Esophagus muscularis mucosa (tissue), 4 donors: Measurements from ENCODE around the gene STMN3. TPM values are rescaled to one million over a fixed set of nuclear protein-coding genes. Genes with fewer than 3 reads are reported as not detected.
A peak's percentile ranks its signal among the peaks of the same experiment; 100 is the strongest.

ENCODE experiments used
- DNase-seq: peaks from one replicate; pipeline ENCODE4 v3.0.0-alpha.2; 2017; ENCODE audit errors: extremely low spot score
- H3K27ac ChIP-seq, 4 donors: fragments of 200-600 bp; sonication (generic); replicated peaks in 1 of 4; 1 replicate in 3 of 4; 2 replicates in 1 of 4; pipeline ENCODE4 v1.5.1; 2016 to 2019; ENCODE audit warnings: mild to moderate bottlenecking in 1 of 4
- H3K27me3 ChIP-seq, 4 donors: fragments of 200-600 bp; sonication (generic); one replicate each; pipeline versions ENCODE4 v1.5.1 to v1.6.0; 2016 to 2019
- H3K36me3 ChIP-seq, 4 donors: fragments of 200-600 bp; sonication (generic); one replicate each; pipeline ENCODE4 v1.5.1; 2016 to 2019
- H3K4me1 ChIP-seq, 4 donors: fragments of 200-600 bp; sonication (generic); one replicate each; pipeline ENCODE4 v1.5.1; 2016 to 2019
- H3K4me3 ChIP-seq, 4 donors: fragments of 200-600 bp; sonication (generic); 1 replicate in 2 of 4; 2 replicates in 2 of 4; pipeline ENCODE4 v1.5.1; 2016 to 2019; ENCODE audit warnings: mild to moderate bottlenecking in 4 of 4, moderate library complexity in 1 of 4
- H3K9me3 ChIP-seq, 4 donors: fragments of 200-600 bp; sonication (generic); 1 replicate in 3 of 4; 2 replicates in 1 of 4; pipeline ENCODE4 v1.5.1; 2016 to 2019
- CTCF ChIP-seq, 3 experiments: fragments of 200-600 bp in 2 of 3; fragments of 450-650 bp in 1 of 3; sonication (generic) in 2 of 3; IDR thresholded peaks; one replicate each; pipeline ENCODE4 v1.5.1; 2017 to 2019; ENCODE audit warnings: antibody characterized with exemption in 3 of 3, mild to moderate bottlenecking in 2 of 3, moderate library complexity in 1 of 3
- EP300 ChIP-seq: sonication (generic); formaldehyde crosslinking; IDR thresholded peaks from one replicate; pipeline ENCODE4 v1.6.1; 2017; ENCODE audit warnings: antibody characterized with exemption
- POLR2A ChIP-seq: fragments of 450-650 bp; IDR thresholded peaks from one replicate; pipeline ENCODE4 v1.6.1; 2017; ENCODE audit warnings: antibody characterized with exemption, moderate library complexity, mild to moderate bottlenecking, low read depth
- POLR2AphosphoS5 ChIP-seq, 2 donors: sonication (generic); formaldehyde crosslinking; IDR thresholded peaks; one replicate each; pipeline ENCODE4 v1.6.1; 2017; ENCODE audit warnings: antibody characterized with exemption in 2 of 2
- WGBS: methylation state at CpG from one replicate; pipeline ENCODE4 v1.1.5; 2018; 5-methylcytosine and 5-hydroxymethylcytosine counted together
- intact Hi-C: fragments of 100-400 bp; cut with DNase I; formaldehyde crosslinking; loops from one replicate; pipeline ENCODE4 v1.15.1; 2023
- total RNA-seq, 4 donors: library from RNA; depleted of rRNA; stranded (reverse); fragments of >200 nt; gene quantifications; one replicate each; pipeline versions ENCODE4 v1.1.0 to v1.2.1, GENCODE V29; 2016

STMN3 gene
- total RNA-seq, 4 donors from 2014 or later = 13.3 to 47.4 (median 28.9) TPM

GRCh38 chr20:63690003-63690897 is 37.0 kb upstream of the STMN3 start:
- Histone ChIP-seq H3K4me1 (peaks cover 43 to 66% (median 62%) of the 10 kb centered on the region in 4 donors), H3K27me3 (no peaks in the 10 kb centered on the region), H3K4me3 (no peak overlapping the region), H3K27ac (peak overlapping the region in 1 of 4 donors; percentile 32), H3K36me3 (peaks cover 7 to 30% (median 24%) of the 10 kb centered on the region in 4 donors), H3K9me3 (no peaks in the 10 kb centered on the region)
- intact Hi-C loops = no loop called here
- DNase-seq = no peak
- 85% methylated on average over 16 of the region's 40 CpGs for WGBS
- TF ChIP-seq EP300 = no peak
- TF ChIP-seq POLR2A = no peak
- peak in 1 of 2 donors; percentile 7 for TF ChIP-seq POLR2AphosphoS5 (IDR thresholded peaks at IDR 0.05)
- TF ChIP-seq CTCF (IDR thresholded peaks at IDR 0.05) = no peak

- Histone ChIP-seq H3K27me3 (no peaks in the 10 kb centered on the region), H3K36me3 (peaks cover 0 to 21% (median 15%) of the 10 kb centered on the region in 4 donors), H3K9me3 (no peaks in the 10 kb centered on the region), H3K27ac (peak overlapping the region; percentile 72 to 85 (median 82)), H3K4me3 (no peak overlapping the region), H3K4me1 (peaks cover 41 to 70% (median 61%) of the 10 kb centered on the region in 4 donors)
- intact Hi-C loops = no loop called here
- no peak for DNase-seq
- no peak for TF ChIP-seq POLR2AphosphoS5 (IDR thresholded peaks at IDR 0.05)
- TF ChIP-seq CTCF (IDR thresholded peaks at IDR 0.05) = no peak
- no peak for TF ChIP-seq POLR2A
- no peak for TF ChIP-seq EP300
- WGBS = 92% methylated on average over 38 of the region's 44 CpGs
These were observed 36.1 kb upstream of the STMN3 start for GRCh38 chr20:63689046-63690002.

- intact Hi-C loops = no loop called here
- Histone ChIP-seq H3K4me3 (no peak overlapping the region), H3K36me3 (peaks cover 0 to 13% (median 7%) of the 10 kb centered on the region in 4 donors), H3K27me3 (no peaks in the 10 kb centered on the region), H3K9me3 (no peaks in the 10 kb centered on the region), H3K4me1 (peaks cover 43 to 70% (median 62%) of the 10 kb centered on the region in 4 donors), H3K27ac (peak overlapping the region; percentile 72 to 85 (median 82))
- no peak for DNase-seq
- no peak for TF ChIP-seq POLR2A
- TF ChIP-seq CTCF (IDR thresholded peaks at IDR 0.05) = no peak
- peak in 1 of 2 donors; percentile 18 for TF ChIP-seq POLR2AphosphoS5 (IDR thresholded peaks at IDR 0.05)
- no peak for TF ChIP-seq EP300
- WGBS = 62% methylated on average over 25 of the region's 31 CpGs
These were observed 35.2 kb upstream of the STMN3 start for GRCh38 chr20:63688228-63689045.
